Activated T-cell treated with anti-CD3 and anti-CD28 coated beads, Interleukin-2, amount 50 U/mL, for 4 hours (primary cell): ENCODE measurements around the gene C22orf39. TPM values are rescaled to one million over a fixed set of nuclear protein-coding genes. Genes with fewer than 3 reads are reported as not detected.

Experiments used
- ATAC-seq, 2 donors: fragments of 200-7000 bp; cut with Tn5 transposase; one replicate each; pipeline ENCODE4 v1.10.0; 2021
- DNase-seq: peaks from one replicate; pipeline ENCODE4 v3.0.0-alpha.2; 2020
- H3K27me3 Mint-ChIP-seq: one replicate; pipeline ENCODE4 v1.8.0; 2021; ENCODE audit warnings: low read depth, mixed read lengths
- H3K36me3 Mint-ChIP-seq: one replicate; pipeline ENCODE4 v1.8.0; 2022; ENCODE audit warnings: mixed read lengths; ENCODE audit not compliant: insufficient read depth
- H3K4me1 Mint-ChIP-seq: one replicate; pipeline ENCODE4 v1.8.0; 2021; ENCODE audit warnings: low read depth, mixed read lengths
- H3K4me3 Mint-ChIP-seq: one replicate; pipeline ENCODE4 v1.8.0; 2021; ENCODE audit warnings: mild to moderate bottlenecking, moderate library complexity, mixed read lengths
- H3K9me3 Mint-ChIP-seq: one replicate; pipeline ENCODE4 v1.8.0; 2021; ENCODE audit warnings: mixed read lengths
- total RNA-seq, 3 donors: library from RNA; stranded (reverse); gene quantifications; one replicate each; pipeline ENCODE4 v1.2.1, GENCODE V29; 2021

The C22orf39 gene
- total RNA-seq, 3 donors from 2014 or later, result 14.3 to 20.9 (median 18.8) TPM

- Mint-ChIP-seq H3K4me3 (peak overlapping the region; percentile 99), H3K27me3 (no peaks in the 10 kb centered on the region), H3K9me3 (no peaks in the 10 kb centered on the region), H3K4me1 (peaks cover 21% of the 10 kb centered on the region), H3K36me3 (peaks cover 12% of the 10 kb centered on the region)
- no peak for ATAC-seq
- no peak for DNase-seq
These were observed 33.3 kb upstream of the C22orf39 start for GRCh38 chr22:19480789-19481188.

- DNase-seq (no peak), ATAC-seq (peak; percentile 3 to 5)
- Mint-ChIP-seq H3K36me3 (peaks cover 13% of the 10 kb centered on the region), H3K27me3 (no peaks in the 10 kb centered on the region), H3K4me3 (peak overlapping the region; percentile 99), H3K4me1 (peaks cover 27% of the 10 kb centered on the region), H3K9me3 (no peaks in the 10 kb centered on the region)
These were observed 32.7 kb upstream of the C22orf39 start for GRCh38 chr22:19480173-19480568.

GRCh38 chr22:19479355-19480172, 32.1 kb upstream of the C22orf39 start, which contains the start of gene CDC45:
TSS of gene CDC45 (plus strand) at chr22:19479920. CDS start at chr22:19479969, 49 bp downstream.
- DNase-seq (peak; percentile 88), ATAC-seq (peak; percentile 91)
- no peaks in the 10 kb centered on the region for H3K27me3 Mint-ChIP-seq
- H3K4me3 Mint-ChIP-seq, result peak within 1 kb of the TSS; percentile 99
- H3K4me1 Mint-ChIP-seq, result peaks cover 27% of the 10 kb centered on the region
- H3K9me3 Mint-ChIP-seq, result no peaks in the 10 kb centered on the region
- peaks cover 8% of the 10 kb centered on the region for H3K36me3 Mint-ChIP-seq

- H3K4me1 Mint-ChIP-seq, result peaks cover 29% of the 10 kb centered on the region
These were observed 31.4 kb upstream of the C22orf39 start, which contains the start of gene UFD1 for GRCh38 chr22:19478901-19479354. TSS of gene UFD1 (minus strand) at chr22:19479193. CDS start at chr22:19479085, 108 bp downstream.

GRCh38 chr22:19478045-19478900, 30.8 kb upstream of the C22orf39 start:
- DNase-seq (no peak), ATAC-seq (no peak)
- Mint-ChIP-seq H3K36me3 (peaks cover 6% of the 10 kb centered on the region), H3K9me3 (no peaks in the 10 kb centered on the region), H3K4me1 (peaks cover 29% of the 10 kb centered on the region), H3K27me3 (no peaks in the 10 kb centered on the region), H3K4me3 (peak overlapping the region; percentile 99)

More at GRCh38 chr22:19478901-19479354, 31.4 kb upstream of the C22orf39 start, which contains the start of gene UFD1:
- Mint-ChIP-seq H3K36me3 (peaks cover 7% of the 10 kb centered on the region), H3K27me3 (no peaks in the 10 kb centered on the region), H3K9me3 (no peaks in the 10 kb centered on the region), H3K4me3 (peak within 1 kb of the TSS; percentile 99)
- DNase-seq, result peak; percentile 60
- ATAC-seq, result peak; percentile 67 to 69

DNA sequence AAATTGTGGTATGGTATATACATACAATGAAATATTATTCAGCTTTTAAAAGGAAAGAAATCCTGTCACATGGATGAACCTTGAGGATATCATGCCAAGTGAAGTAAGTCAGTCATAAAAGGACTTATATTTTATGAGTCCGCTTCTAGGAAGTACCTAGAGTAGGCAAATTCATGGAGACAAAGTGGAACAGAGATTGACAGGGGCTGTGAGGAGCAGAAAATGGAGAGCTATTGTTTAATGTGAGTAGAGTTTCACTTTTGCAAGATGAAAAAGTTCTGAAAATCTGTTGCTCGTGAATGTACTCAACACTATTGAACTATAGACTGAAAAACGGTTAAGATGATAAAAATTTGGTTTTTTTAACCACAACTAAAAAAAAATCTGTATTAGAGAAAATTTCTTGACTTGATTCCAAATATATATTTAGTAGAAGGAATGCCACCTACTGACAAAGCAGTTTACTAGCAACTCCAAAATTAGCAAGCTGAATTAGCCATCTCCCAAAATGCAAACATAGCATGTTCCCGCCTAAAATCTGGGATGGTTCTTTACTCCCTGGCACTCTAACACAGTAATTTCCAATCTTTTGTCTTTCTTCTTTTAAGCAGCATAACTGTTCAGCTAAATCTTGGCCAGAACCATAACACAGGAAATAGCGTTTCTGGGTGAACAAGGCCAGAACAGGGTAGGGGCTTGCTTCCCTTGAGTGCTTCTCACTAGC, 30.0 kb upstream of the C22orf39 start:
- Mint-ChIP-seq H3K9me3 (no peaks in the 10 kb centered on the region), H3K4me3 (peak overlapping the region; percentile 99), H3K27me3 (no peaks in the 10 kb centered on the region), H3K36me3 (peaks cover 6% of the 10 kb centered on the region), H3K4me1 (peaks cover 29% of the 10 kb centered on the region)
- ATAC-seq, result no peak
- no peak for DNase-seq

GRCh38 chr22:19476023-19476422, 28.5 kb upstream of the C22orf39 start:
- Mint-ChIP-seq H3K4me1 (peaks cover 29% of the 10 kb centered on the region), H3K4me3 (no peak overlapping the region), H3K9me3 (no peaks in the 10 kb centered on the region), H3K27me3 (no peaks in the 10 kb centered on the region), H3K36me3 (peaks cover 16% of the 10 kb centered on the region)
- no peak for ATAC-seq
- no peak for DNase-seq

GRCh38 chr22:19473578-19473977, 26.1 kb upstream of the C22orf39 start:
- ATAC-seq (no peak), DNase-seq (no peak)
- H3K9me3 Mint-ChIP-seq, result no peaks in the 10 kb centered on the region
- H3K27me3 Mint-ChIP-seq, result no peaks in the 10 kb centered on the region
- peaks cover 30% of the 10 kb centered on the region for H3K36me3 Mint-ChIP-seq
- no peak overlapping the region for H3K4me3 Mint-ChIP-seq
- peaks cover 27% of the 10 kb centered on the region for H3K4me1 Mint-ChIP-seq

- ATAC-seq (no peak), DNase-seq (no peak)
- H3K4me1 Mint-ChIP-seq, result peaks cover 17% of the 10 kb centered on the region
- H3K36me3 Mint-ChIP-seq, result peaks cover 40% of the 10 kb centered on the region
- H3K27me3 Mint-ChIP-seq, result no peaks in the 10 kb centered on the region
- H3K9me3 Mint-ChIP-seq, result no peaks in the 10 kb centered on the region
- no peak overlapping the region for H3K4me3 Mint-ChIP-seq
These were observed 24.7 kb upstream of the C22orf39 start for GRCh38 chr22:19472233-19472632.

DNA sequence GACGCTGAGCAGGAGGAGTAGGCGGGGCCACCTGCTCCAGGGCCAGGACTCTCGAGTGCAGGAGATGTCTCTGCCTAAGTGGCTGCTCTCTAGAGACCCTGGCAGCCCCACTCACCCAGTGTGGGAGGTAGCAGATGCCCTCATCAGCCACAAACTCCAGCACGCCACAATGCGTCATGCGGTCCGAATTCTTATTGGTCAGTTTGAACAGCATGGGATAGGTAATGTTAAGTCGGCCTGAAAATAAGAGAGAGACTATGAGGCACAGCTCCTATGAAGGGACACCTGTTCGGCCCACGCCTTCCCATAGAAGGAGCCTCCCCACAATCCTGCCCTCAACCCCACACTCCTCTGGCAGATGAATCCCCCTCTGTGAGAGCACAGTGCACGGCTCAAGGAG, 24.1 kb upstream of the C22orf39 start:
- Mint-ChIP-seq H3K4me1 (peaks cover 14% of the 10 kb centered on the region), H3K4me3 (no peak overlapping the region), H3K27me3 (no peaks in the 10 kb centered on the region), H3K9me3 (no peaks in the 10 kb centered on the region), H3K36me3 (peaks cover 40% of the 10 kb centered on the region)
- no peak for ATAC-seq
- no peak for DNase-seq

- H3K4me3 Mint-ChIP-seq, result no peak overlapping the region
- ATAC-seq (no peak), DNase-seq (no peak)
- H3K36me3 Mint-ChIP-seq, result peaks cover 43% of the 10 kb centered on the region
- peaks cover 2% of the 10 kb centered on the region for H3K4me1 Mint-ChIP-seq
- no peaks in the 10 kb centered on the region for H3K9me3 Mint-ChIP-seq
- no peaks in the 10 kb centered on the region for H3K27me3 Mint-ChIP-seq
These were observed 22.5 kb upstream of the C22orf39 start for GRCh38 chr22:19470010-19470409.

DNA sequence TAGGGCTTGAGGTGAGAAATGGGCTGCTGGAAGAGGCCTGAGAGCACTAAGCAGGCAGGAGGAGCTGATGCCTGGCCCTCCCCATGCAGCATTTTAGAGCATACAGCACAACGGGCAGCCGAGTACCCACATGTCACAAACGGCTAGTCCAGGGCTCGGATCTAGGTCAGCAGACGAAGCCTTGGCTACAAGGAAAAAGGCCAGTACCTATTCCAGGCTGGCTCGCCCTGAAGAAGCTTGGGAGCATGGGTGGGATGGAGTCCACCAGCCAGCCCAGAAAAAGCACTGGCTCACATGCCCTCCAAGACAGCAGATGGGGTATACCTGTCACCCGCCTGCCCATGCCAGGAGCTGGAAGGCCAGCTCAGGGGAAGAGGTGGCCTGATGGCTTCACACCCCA, 21.9 kb upstream of the C22orf39 start:
- Mint-ChIP-seq H3K27me3 (no peaks in the 10 kb centered on the region), H3K9me3 (no peaks in the 10 kb centered on the region), H3K36me3 (peaks cover 48% of the 10 kb centered on the region), H3K4me1 (peaks cover 2% of the 10 kb centered on the region), H3K4me3 (no peak overlapping the region)
- DNase-seq (no peak), ATAC-seq (no peak)

- no peak for ATAC-seq
These were observed 20.4 kb upstream of the C22orf39 start for GRCh38 chr22:19467912-19468311.

More at GRCh38 chr22:19467912-19468311, 20.4 kb upstream of the C22orf39 start:
- no peaks in the 10 kb centered on the region for H3K4me1 Mint-ChIP-seq
- H3K36me3 Mint-ChIP-seq, result peaks cover 54% of the 10 kb centered on the region
- H3K9me3 Mint-ChIP-seq, result no peaks in the 10 kb centered on the region
- no peaks in the 10 kb centered on the region for H3K27me3 Mint-ChIP-seq
- no peak for DNase-seq
- no peak overlapping the region for H3K4me3 Mint-ChIP-seq
